Cardiac fibroblast (primary cell): ENCODE results near the gene DDHD1.
A peak's percentile ranks its signal among the peaks of the same experiment; 100 is the strongest.
"Not testable (repeated sequence)": the region's sequence is repeated elsewhere in the genome, so short reads cannot be mapped to it uniquely, and the experiment has no call there.

Experiments
- DNase-seq, 2 donors: peaks; one replicate each; pipeline versions ENCODE4 v3.0.0 to v3.0.0-alpha.2; 2010; ENCODE audit warnings: low read depth in 2 of 2
- H3K4me3 ChIP-seq, 2 donors: replicated peaks in 1 of 2; 1 replicate in 1 of 2; 2 replicates in 1 of 2; pipeline ENCODE4 v1.5.1; 2011; ENCODE audit warnings: low read depth in 2 of 2, low read length in 2 of 2, mild to moderate bottlenecking in 2 of 2, moderate library complexity in 1 of 2
- CTCF ChIP-seq: IDR thresholded peaks from one replicate; pipeline ENCODE4 v1.5.1; 2011; ENCODE audit warnings: low read depth, mild to moderate bottlenecking, low read length, inconsistent platforms

Gene DDHD1

GRCh38 chr14:53127151-53127550 is 26.0 kb downstream of the DDHD1 start:
- no peak for DNase-seq
- TF ChIP-seq CTCF: no peak
- no peak overlapping the region for H3K4me3 ChIP-seq

DNA sequence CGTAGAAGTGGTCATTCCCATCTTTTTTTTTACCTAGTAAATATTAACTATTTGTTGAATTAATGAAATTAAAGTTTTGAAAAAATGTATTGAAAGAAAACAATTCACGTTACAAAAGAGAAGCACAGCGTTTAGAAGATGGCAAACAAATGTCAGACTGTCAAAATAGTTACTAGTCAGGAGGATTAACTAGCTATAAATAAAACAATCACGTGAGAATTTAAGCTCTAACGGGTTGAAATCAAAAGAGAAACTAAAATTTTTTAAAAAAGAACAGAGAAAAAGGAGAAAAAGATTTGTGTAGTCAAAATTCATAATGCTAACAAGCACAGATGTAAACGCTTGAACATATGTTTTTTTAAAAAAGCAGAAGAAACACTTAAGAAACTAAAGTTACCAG is 26.4 kb downstream of the DDHD1 start:
- DNase-seq: peak in 1 of 2 donors; percentile 23
- no peak overlapping the region for H3K4me3 ChIP-seq
- no peak for TF ChIP-seq CTCF

DNA sequence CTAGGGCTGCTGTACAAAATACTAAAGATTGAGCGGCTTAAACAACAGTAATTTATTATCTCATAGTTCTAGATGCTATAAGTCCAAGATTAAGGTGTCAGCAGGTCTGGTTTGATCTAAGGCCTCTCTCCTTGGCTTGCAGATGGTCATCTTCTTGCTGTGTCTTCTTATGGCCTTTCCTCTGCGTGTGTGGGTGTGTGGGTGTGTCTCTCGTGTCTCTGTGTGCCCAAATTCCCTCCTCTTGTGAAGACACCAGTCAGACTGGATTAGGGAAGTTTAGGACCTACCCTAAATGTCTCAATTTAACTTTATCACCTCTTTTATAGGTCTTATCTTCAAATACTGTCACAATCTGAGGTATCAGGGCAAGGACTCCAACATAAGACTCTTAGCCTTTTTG is 28.3 kb downstream of the DDHD1 start:
- H3K4me3 ChIP-seq: no peak overlapping the region
- no peak for TF ChIP-seq CTCF
- DNase-seq: no peak

GRCh38 chr14:53121419-53121818 is 31.7 kb downstream of the DDHD1 start:
- not testable (repeated sequence) for H3K4me3 ChIP-seq, DNase-seq

DNA sequence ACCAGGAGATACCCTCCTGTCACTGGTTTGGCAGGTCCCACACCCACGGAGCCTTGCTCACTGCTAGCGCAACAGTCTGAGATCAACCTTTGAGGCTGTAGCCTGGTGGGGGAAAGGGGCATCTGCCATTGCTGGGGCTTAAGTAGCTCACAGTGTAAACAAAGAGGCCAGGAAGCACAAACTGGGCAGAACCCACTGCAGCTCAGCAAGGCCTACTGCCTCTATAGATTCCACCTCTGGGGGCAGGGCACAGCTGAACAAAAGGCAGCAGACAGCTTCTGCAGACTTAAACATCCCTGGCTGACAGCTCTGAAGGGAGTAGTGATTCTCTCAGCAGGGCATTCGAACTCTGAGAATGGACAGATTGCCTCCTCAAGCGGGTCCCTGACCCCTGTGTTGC is 35.6 kb downstream of the DDHD1 start:
- not testable (repeated sequence) for H3K4me3 ChIP-seq, DNase-seq

DNA sequence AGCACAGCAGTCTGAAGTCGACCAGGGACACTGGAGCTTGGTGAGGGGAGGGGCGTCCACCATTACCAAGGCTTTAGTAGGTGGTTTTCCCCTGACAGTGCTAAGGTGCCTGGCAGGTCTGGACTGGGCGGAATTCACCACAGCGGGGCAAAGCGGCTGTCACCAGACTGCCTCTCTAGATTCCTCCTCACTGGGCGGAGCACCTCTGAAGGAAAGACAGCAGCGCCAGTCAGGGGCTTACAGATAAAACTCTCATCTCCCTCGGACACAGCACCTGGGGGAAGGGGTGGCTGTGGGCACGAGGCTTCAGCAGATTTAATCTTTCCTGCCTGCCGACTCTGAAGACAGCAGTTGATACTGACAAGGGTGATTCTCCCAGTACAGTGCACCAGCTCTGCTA is 39.1 kb downstream of the DDHD1 start:
- DNase-seq: no peak
- no peak overlapping the region for H3K4me3 ChIP-seq
- no peak for TF ChIP-seq CTCF

- TF ChIP-seq CTCF: no peak
- H3K4me3 ChIP-seq: no peak overlapping the region
- DNase-seq: no peak
Observed at GRCh38 chr14:53110096-53110495, 43.0 kb downstream of the DDHD1 start.

DNA sequence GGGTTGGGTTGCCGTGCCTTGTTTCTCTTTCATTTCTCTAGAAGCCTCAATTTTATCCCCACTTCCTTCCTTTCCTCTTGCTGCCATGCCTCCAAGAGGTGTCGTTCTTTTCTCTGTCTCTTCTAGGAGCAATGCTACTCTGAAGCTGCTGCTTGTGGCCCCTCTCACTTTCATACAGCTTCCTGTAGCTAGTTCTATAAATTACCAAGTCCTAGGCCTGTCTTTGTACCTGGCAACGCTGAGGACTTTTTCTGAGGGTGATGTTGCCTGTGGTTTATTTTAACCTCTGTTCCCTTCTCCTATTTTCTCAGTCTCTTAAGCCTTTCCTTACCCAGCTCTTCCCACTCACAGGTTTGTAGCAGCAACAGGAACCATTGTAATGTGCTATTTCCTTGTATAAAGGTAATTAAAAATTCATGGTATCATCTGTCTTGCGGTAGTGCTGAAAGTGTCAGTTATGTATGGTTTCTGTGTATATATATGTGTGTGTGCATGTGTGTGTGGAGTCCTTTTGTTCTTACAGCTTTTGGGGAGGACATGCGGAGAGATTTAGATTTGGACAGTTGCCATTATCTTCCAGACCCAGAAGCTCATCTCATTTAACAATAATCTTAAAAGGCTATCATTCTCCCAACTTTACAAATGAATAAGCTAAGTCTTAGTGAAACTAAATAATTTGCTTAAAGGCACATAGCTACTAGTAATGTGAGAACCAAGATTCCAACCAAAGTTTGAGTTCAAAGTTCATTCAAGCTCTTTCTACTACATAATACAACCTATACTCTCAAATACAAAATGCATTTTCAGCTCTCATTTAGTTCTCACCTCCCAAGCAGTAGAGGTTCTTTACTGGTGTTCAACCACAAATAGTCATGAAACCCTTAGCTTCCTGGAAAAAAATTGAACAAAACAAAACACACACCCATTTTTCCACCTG is 43.8 kb downstream of the DDHD1 start:
- H3K4me3 ChIP-seq: no peak overlapping the region
- DNase-seq: no peak
- TF ChIP-seq CTCF: no peak
